Measurements from ENCODE around the gene EXOC7.
"Not testable (repeated sequence)": the region's sequence is repeated elsewhere in the genome, so short reads cannot be mapped to it uniquely, and the experiment has no call there.

Gene EXOC7

GRCh38 chr17:76088041-76088867 lies 15.3 kb downstream of the EXOC7 start:
- DNase-seq: no peak

- DNase-seq: no peak
These were observed 16.1 kb downstream of the EXOC7 start for GRCh38 chr17:76087531-76087930.

- no peak for DNase-seq
These were observed 17.2 kb downstream of the EXOC7 start for GRCh38 chr17:76086384-76086783.

- no peak for DNase-seq
These were observed 17.7 kb downstream of the EXOC7 start for GRCh38 chr17:76085731-76086366.

GRCh38 chr17:76085066-76085730 lies 18.4 kb downstream of the EXOC7 start:
- no peak for DNase-seq

GRCh38 chr17:76083536-76084182 lies 19.9 kb downstream of the EXOC7 start:
- no peak for DNase-seq

GRCh38 chr17:76082326-76083251 lies 21.0 kb downstream of the EXOC7 start:
- DNase-seq: no peak

- no peak for DNase-seq
These were observed 22.0 kb downstream of the EXOC7 start for GRCh38 chr17:76081295-76082210.

GRCh38 chr17:76080768-76081287 lies 22.8 kb downstream of the EXOC7 start:
- DNase-seq: no peak

GRCh38 chr17:76079956-76080767 lies 23.4 kb downstream of the EXOC7 start:
- no peak for DNase-seq

- no peak for DNase-seq
These were observed 24.0 kb downstream of the EXOC7 start for GRCh38 chr17:76079535-76079955.

- DNase-seq: no peak
These were observed 24.6 kb downstream of the EXOC7 start, which contains the start of gene ZACN for GRCh38 chr17:76078860-76079534. TSS of gene ZACN (plus strand) at chr17:76079182. CDS start at chr17:76079265, 83 bp downstream.

- not testable (repeated sequence) for DNase-seq
These were observed 25.2 kb downstream of the EXOC7 start for GRCh38 chr17:76078370-76078769.

- no peak for DNase-seq
These were observed 25.9 kb downstream of the EXOC7 start for GRCh38 chr17:76077584-76078110.

- DNase-seq: no peak
These were observed 26.6 kb downstream of the EXOC7 start for GRCh38 chr17:76076765-76077583.

GRCh38 chr17:76076146-76076764 lies 27.3 kb downstream of the EXOC7 start:
- DNase-seq: no peak

Measured in fibroblast of skin of abdomen (primary cell).